HepG2 (cell line): ENCODE data around the gene B3GNT5.

Experiments used
- KLF16 ChIP-seq, 2 experiments: sonication (generic) in 1 of 2; formaldehyde crosslinking in 1 of 2; IDR thresholded peaks; 2 replicates each; pipeline versions ENCODE4 v1.6.1 to v1.8.0; 2016 to 2023; ENCODE audit warnings: missing genetic modification reagents in 2 of 2, missing compliant biosample characterization in 1 of 2
- SAFB2 ChIP-seq: sonication (generic); formaldehyde crosslinking; IDR thresholded peaks from 2 replicates; pipeline ENCODE4 v1.5.1; 2020; ENCODE audit warnings: missing genetic modification reagents, low read depth, mild to moderate bottlenecking, borderline replicate concordance

DNA sequence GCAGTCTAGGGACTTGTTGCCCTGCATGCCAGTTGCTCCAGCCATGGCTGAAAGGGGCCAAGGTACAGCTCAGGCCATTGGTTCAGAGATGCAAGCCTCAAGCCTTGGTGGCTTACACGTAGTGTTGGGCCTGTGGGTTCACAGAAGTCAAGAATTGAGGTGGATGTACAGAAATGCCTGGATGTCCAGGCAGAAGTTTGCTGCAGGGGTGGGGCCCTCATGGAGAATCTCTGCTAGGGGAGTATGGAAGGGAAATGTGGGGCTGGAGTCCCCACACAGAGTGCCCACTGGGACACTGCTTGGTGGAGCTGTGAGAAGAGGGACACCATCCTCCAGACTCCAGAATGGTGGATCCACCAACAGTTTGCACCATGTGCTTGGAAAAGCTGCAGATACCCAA, 10.6 kb upstream of the B3GNT5 start:
- TF ChIP-seq SAFB2 (CRISPR knock-in tag) (no peak), KLF16 (CRISPR knock-in tag; IDR thresholded peaks at IDR 0.05) (no peak)
